Measurements from ENCODE around the gene MACROD1.

DNA sequence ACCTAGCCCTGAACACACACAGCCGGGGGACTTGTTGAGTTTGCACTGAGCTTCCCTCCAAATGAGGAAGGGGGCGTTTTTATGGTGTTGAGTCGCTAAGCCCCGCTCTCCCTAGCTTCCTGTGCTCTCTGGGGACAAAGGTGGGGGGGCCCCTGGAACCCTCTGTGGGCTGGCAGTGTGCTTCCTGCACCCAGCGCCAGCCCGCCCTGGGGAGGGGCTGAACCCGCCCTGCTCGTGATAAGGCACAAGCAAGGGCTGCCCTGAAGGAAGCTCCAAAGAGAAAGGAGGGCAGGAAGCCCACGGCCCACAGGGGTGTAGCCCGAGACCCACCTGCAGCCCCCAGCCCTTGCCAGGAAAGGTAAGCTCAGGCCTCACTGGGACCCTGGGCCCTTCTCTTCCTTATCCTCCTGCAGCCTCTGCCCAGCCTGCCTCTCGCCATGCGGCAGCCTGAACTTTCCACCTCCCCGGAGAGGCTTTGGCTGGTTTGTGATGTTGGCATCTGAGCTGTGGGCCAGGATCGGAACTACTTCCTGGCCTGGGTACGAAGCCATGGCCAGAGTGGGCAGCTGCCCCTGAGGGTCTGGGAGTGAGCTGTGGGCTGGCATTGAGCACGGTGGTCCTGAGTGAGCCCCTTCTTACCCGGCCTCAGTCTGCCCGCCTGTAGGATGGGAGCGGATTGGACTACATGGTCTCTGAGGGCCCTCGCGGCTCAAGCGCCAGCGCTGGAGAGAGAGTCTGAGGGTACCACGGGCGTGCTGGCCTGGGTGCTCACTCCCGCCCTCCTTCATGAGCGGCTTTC lies 40.7 kb upstream of the MACROD1 start, which contains the start of gene FERMT3:
- TF ChIP-seq EZH2 (IDR thresholded peaks at IDR 0.05; ENCODE audit: insufficient read depth, poor library complexity, severe bottlenecking) (no peak), EZH2phosphoT487 (IDR thresholded peaks at IDR 0.05; ENCODE audit: insufficient read depth, low read depth) (no peak)

All from GM23248 (cell line).